ENCODE measurements around the gene USP32.
A peak's percentile ranks its signal among the peaks of the same experiment; 100 is the strongest.
"Not testable (repeated sequence)": the region's sequence is repeated elsewhere in the genome, so short reads cannot be mapped to it uniquely, and the experiment has no call there.

USP32 gene

DNA sequence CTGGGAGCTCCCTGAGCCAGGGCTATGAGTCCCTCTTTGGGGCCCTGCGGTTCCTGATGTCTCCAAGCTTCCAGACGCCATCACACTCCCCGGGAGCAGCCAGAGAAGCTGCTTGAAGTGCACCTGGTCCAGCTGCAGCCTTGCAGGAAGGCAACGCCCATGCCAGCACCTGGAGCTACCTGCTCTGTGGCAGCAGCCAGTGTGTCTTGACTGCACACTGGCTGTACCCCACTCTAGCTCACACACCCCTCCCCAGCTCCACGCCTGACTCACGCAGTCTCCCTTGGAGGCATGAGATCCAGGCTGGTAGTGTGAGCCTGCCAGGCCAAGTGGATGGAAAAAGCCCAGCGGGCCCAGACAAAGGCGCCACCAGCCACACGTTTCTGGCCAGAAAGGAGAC, 63.3 kb downstream of the USP32 start:
- DNase-seq: no peak

DNA sequence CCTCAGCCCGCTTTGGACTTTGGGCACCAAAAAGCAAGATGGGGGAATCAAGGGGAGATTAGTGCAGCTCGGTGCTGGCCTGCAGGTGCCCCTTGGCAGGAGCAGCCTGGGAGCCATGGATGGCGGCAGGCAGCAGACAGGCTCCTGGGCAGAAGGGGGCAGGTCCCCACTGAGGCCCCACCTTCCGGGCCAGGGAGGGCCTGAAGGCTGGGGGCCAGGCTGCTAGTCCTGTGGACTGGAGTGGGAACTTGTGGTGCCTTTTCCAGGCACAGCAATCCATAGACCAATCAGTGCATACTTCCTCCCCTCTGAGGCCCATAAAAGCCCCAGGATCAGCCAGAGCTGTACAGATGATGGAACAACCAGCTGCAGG, 64.0 kb downstream of the USP32 start:
- DNase-seq: no peak

DNA sequence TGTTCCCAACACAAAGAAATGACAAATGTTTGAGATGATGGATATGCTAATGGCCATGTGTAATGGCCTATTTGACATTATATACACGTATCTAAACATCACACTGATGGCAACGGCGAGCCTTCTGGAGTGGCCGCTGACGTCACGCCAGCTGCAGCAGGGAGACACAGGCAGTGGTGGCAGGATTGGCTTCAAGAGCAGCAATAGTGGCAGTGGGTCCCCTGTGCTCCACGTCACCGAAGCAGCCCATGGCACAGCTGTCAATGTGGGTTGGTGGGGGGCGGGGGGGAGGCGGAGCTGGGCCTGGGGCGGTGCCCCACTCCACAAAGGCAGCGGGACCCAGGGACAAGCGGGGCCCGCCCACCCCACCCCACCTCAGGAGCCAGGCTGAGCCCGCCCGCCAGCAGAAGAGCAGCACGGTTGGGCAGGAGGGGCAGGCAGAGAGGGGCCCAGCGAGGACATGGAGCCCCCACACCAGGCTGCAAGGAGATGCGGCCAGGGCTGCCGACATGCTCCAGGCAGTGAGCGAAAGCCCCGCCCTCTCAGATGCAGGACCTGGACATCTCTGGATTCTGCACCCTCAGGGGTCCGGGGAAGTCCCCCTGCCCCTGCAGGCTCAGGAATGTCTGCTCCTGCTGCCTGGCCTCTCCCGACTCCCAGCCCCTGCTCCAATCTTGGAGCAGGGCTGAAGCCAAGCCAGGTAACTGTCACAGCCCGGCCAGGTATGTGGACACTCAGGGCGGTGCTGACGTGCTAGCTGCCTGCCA, 64.6 kb downstream of the USP32 start:
- DNase-seq: peak; percentile 81

DNA sequence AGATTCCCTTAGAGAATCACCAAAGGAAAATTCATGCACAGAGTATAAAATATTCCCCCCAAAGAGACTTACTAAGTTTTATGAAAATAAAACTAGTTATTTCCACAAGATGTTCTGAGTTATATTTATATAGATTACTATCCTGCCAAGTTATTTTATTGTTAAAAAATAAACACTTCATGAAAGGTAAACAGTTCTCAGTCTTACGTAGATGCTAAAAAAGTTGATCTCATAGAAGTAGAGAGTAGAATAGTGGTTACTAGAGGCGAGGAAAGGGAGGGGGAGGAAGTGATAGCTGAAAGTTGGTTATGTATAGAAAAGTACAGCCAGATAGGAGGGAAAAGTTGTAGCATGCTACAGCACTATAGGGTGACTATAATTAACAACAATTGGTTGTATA, 65.2 kb downstream of the USP32 start:
- DNase-seq: no peak

DNA sequence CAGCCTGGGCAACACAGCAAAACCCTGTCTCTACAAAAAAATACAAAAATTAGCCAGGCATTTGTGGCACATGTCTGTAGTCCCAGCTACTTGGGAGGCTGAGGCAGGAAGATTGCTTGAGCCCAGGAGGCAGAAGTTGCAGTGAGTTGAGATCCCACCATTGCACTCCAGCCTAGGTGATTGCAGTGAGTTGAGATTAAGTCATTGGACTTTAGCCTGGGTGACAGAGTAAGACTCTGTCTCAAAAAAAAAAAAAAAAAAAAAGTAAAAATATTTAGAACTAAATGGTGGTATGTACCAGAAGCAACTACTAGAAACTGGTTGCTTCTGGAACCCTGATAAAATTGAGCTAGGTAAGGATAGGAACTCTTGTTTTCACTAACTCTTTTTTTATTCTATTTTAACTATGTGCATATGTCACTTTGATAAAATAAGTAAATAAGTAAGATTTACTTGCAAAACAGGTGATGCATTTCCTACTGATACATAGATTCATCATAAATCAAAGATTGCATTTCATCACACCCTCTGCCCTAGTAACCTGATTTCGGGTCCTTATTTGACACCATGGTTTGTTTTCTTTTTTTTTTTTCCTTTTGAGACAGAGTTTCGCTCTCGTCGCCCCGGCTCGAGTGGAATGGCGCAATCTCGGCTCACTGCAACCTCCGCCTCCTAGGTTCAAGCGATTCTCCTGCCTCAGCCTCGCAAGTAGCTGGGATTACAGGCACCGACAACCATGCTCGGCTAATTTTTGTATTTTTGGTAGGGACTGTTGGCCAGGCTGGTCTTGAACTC, 66.0 kb downstream of the USP32 start:
- no peak for DNase-seq

DNA sequence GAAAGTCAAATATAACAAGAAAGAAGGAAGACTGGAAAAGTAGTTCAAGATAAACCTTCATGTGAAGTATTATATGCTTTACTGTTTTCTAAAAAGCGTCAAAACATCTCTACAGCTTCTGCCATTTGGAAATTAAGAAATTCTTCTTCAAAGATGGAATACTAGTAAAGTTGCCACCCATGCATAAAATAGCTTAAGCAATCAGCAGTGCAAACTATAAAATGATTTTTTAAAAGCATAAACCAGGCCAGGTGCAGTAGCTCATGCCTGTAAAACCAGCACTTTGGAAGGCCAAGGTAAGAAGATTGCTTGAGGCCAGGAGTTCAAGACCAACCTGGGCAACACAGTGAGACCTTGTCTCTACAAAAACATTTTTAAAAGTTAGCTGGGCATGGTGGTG, 68.2 kb downstream of the USP32 start:
- DNase-seq: no peak

DNA sequence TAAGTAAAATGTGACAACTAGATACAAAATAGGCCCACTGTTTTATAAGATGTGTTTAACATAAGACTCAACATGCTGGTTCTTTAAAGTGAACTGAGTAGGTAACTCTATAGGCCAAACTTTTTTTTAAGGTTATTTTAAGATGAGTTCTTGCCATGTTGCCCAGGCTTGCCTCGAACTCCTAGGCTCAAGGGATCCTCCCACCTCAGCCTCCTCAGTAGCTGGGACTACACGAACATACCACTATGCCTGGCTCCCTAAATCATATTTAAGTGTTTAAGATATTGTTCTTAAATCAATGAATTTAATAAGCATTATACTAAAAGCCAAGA, 69.9 kb downstream of the USP32 start:
- DNase-seq: no peak

DNA sequence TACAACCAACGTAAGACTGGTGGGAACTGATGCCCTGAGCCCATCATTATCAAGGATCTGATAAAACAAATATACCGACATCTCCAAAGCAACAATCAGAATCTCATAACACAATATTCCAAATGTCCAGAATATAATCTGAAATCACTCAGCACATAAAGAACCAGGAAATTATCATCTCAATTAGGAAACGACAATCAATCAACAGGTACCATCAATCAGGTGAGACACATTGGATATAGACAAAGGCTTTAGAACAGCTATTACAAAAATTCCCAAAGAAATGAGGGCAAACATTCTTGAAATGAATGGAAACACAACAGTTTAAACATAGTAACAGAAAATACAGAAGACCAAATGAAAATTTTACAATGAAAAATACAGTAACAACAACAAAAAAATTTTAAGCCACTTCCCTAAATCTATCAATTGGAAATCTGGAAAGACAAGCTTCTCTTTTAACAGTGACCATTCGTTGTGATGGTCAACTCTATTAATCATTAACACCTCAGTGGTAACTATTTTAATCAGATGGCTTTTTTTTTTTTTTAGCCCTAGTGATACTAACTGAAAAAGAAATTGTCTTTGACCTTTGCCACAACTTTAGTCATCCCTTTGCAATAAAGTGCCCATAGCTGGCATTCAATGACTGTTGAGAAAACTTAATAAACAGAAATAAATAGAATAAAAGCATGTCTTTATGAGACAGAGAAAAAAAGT, 70.4 kb downstream of the USP32 start:
- peak; percentile 15 for DNase-seq

DNA sequence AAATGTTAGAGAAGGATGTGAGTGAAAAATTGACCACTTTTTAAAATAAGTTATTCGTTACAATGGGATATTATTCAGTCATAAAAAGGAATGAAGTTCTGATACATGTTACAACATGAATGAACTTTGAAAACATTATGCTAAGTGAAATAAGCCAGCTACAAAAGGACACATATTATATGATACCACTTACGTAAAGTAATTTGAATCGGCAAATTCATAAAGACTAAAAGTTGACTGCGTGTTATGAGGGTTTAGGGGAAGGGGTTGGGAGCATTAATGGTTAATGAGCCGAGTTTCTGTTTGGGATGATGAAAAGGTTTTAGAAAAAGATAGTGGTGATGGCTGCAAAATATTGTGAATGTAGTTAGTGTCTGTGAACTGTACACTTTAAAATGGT, 73.1 kb downstream of the USP32 start:
- no peak for DNase-seq

DNA sequence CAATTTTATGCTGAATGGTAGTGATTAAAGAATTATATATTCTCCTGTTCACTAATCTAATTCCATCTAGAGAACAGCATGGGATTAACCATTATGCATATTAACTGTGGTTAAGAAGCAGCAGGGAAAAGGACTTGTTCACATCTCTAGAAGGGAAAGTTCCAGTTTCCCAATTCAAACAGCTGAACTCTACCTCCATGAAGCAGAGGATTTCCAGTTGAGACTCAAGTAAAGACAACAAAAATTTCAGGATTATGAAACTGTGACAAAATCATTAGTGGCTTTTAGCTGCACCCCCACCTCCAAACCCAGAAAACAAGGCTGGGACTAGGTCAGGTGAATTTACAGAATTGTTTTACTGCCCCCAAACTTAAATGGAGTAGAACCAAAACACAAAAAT, 73.6 kb downstream of the USP32 start:
- DNase-seq: no peak

DNA sequence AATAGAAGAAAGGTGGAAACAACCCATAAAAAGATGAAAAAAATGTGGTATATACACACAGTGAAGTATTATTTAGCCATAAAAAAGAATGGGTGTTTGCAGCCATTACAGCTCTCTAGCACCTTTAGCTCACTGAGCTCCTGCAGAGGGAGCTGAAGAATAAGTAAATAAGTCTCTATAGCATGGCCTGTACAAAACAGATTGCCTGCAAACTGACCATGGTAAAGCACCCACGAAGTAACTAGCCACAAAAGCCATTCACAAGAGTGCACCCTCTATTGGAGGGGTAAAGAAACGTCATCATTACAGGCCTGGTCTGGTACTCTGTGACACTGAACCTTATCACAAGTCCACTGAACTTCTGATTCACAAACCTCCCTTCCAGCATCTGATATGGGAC, 76.3 kb downstream of the USP32 start:
- peak; percentile 29 for DNase-seq

DNA sequence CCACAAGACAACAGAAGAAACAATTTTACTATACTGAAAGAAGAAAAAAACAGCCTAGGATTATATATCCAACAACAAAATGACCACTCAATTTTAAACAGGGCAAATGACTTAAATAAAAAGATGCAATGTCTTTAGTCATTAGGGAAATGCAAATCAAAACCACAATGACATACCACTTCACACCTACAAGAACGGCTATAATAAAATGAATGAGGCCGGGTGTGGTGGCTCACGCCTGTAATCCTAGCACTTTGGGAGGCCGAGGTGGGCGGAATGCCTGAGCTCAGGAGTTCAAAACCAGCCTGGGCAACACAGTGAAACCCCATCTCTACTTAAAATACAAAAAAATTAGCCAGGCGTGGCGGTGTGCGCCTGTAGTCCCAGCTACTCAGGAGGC, 77.0 kb downstream of the USP32 start:
- not testable (repeated sequence) for DNase-seq

DNA sequence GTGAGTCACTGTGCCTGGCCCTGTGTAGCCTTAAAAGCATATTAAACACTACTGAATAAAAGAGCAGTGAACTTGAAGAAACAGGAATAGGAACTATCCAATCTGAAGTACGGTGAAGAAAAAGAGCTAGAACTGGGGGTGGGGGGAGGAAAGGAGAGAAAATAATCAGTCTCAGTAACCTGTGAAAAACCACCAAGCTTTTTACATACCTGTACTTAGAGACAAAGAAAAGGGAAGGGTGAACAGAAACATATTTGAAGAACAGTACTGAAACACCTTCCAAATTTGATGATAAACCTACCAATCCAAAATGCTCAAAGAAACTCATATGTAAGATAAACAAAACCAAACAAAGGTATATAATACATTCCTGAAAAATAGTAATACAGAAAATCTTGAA, 77.5 kb downstream of the USP32 start:
- no peak for DNase-seq

DNA sequence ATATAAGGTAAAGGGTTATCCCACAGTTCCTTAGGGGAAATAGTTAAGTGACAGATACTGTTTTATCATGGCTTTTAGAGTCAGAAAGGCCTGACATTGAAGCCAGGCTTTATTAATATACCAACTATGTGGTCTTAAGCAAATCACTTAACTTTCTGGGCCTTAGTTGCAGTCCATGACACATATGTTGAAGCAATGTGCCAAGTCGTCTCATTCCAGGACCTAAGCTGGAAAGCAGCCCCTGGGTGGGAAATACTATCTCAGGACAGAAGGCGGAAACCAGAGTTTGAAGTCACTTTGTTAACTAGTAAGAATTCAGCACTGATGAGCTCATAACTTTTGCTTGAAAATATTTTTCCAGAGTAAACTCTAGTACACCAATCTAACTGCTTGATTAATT, 80.0 kb downstream of the USP32 start:
- DNase-seq: no peak

DNA sequence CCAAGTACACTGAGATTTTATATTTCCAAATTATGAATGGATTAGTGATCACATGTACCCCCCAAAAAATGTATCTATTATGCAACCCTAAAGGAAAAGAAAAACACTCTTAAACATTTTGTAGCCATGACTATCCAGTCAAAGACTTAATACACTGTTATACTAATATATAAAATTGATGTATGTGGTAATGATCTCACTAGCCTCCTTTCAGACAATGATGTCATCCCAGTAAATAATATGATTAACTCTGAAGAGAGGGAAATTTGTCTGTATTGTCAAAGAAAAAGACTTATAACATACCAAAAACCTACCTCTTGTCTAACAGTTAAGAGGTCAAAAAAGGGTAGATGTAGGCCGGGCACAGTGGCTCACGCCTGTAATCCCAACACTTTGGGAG, 80.7 kb downstream of the USP32 start:
- DNase-seq: no peak

DNA sequence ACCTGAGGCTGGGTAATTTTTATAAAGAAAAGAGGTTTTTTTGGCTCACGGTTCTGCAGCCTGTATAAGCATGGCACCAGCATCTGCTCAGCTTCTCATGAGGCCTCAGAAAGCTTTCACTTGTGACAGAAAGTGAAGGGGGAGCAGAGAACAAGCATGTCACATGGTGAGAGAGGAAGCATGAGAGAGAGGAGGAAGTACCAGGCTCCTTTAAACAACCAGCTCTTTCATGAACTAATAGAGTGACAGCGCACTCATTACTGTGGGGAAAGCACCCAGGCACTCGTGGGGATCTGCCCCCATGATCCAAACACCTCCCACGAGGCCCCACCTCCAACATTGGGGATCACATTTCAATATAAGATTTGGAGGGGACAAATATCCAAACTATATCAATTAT, 86.8 kb downstream of the USP32 start:
- DNase-seq: peak; percentile 33

DNA sequence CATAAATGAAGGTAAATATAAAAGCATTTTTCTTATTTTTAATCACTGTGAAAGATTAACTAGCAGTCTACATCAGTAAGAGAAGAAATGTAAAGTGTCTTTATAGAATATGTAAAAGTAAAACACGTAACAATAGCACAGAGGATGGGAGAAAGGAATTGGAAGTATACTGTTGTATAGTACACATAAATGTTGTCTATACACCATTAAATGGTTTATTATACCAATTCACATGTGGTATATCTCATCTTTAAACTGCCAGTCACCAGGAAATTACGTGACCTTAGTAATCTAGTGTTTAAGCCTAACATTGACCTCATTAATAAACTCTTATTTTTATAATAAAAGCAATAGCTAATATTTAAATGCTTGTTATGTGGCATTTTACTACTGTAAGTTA, 87.4 kb downstream of the USP32 start:
- DNase-seq: no peak

DNA sequence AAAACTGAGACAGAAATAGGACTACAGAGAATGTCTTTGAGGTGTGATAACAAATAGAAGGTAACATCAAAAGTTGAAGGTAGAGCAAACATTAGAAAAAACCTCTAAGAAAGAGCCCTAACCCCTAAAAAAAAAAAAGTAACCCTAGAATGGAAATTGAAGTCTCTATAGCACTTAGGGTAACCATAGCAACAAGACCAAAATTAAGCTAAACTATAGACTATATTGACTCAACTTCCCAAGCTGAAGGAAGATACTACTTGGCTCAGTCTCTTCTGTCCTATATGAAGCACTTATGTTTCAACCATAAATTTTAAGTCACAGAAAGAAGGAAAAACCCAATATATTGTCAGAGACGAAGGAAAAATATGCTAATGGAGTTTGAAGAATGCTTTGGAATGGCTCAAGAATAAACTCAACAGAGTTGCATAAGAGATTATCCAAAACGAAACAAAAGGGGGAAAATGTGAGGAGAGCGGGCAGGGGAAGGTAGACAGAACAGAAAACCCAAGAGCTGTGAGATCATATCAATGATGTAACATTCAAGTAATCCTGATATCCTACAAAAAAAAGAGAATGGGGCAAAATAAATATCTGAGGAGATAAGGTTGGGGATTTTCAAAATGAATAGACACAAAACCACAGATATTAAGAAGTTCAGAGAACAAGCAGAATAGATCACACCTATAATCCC, 88.4 kb downstream of the USP32 start:
- DNase-seq: peak; percentile 0

DNA sequence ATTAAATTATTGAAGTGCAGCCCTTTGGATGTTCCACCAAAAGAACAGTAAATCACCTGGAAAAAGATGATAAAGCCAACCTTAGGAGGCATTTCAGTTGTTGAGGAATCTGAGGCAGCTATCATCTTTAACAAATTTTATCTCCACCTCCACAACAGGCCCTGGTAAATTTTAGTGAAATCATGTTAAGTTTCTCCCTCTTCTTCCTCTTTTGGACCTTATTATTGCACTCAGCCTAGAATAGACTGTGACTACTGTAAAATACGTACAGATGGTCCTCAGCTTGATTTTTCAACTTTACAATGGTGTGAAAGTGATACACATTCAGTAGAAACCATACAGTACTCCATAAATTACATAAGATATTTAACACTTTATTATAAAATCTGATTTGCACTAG, 90.3 kb downstream of the USP32 start:
- no peak for DNase-seq

DNA sequence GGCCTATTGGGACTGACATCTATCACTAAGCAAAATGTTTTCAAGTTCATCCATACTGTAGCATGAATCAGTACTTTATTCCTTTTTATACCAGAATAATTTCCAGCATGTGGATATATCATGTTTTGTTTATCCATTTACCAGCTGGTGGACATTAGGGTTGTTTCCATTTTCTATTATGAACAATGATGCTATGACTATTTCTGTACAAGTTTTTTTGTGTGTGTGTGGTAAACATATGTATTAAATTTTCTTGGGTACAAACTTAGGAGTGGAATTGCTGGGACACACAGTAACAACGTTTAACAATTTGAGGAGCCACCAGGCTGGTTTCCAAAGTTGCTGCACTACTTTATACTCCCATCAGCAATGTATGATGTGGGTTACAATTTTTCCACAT, 91.0 kb downstream of the USP32 start:
- no peak for DNase-seq

DNA sequence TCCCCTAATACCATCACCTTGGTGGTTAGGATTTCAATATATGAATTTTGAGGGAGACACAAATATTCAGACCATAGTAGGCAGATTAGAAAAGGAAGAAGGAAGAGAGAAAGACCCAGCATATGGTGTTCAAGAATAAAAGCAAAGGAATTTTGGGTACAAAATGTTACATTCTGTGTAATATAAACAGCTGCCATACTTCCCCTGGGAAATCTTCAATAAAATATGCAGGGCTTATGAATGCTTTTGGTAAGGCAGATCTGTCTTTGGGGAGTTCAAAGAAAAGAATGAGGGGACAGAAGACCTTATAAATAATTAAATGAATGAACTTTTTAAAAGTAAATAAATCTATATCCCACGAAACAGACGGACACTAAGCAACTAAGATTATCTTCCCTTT, 91.9 kb downstream of the USP32 start:
- DNase-seq: no peak

DNA sequence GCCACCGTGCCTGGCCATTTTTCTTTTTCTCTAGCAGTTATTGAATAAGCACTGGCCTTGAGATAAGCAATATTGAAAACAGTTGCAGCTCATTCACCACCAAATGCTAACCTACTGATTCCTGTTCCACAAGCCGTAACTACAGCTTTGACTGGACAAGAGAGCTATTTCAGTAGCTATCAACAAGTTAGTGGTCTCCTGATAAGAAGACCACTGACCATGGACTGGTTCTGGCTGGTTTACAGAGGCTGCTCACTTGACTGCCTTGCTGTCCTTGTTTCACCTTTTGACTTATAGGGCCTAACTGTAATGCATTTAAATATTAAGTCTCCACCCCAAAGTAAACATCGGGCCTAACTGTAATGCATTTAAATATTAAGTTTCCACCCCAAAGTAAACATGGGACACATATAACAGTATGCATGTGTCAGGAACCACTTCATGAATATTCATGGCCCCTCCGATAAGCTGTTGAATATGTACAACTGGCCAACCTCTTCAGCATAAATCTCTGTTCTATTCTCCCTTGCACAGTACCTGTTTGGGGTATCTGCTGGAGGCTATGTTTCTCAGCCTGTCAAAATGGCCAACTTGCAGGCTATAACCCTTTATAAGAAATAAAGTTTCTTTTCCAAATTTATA, 94.1 kb downstream of the USP32 start:
- no peak for DNase-seq

DNA sequence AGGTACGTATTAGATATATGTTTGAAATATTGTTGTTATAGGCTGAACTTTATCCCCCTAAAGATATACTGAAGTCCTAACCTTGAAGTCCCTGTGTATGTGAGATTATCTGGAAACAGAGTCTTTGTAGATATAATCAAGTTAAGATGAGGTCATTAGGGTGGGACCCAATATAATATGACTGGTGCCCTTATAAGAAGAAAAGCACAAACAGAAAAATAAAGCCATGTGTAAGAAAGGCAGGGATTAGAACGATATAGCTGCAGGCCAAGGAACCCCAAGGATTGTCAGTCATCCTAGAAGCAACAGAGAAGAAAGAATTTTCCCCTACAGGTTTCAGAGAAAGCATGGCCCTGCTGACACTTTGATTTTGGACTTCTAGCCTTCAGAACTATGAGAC, 95.8 kb downstream of the USP32 start:
- no peak for DNase-seq
